DMS 273 (cell line): ENCODE measurements around the gene PCBP3.
"Not testable (repeated sequence)": the region's sequence is repeated elsewhere in the genome, so short reads cannot be mapped to it uniquely, and the experiment has no call there.

Experiments used
- DNase-seq: peaks from one replicate; lab custom pipeline; 2025; ENCODE audit not compliant: unreplicated experiment; lab: John Stamatoyannopoulos, UW

PCBP3 gene

GRCh38 chr21:45643021-45643980, at the start of gene PCBP3:
PCBP3 (plus strand) TSS chr21:45643725; CDS start chr21:45850086, 206,361 bp downstream.
- DNase-seq, result peak; percentile 99

GRCh38 chr21:45594721-45595489, 48.6 kb upstream of the PCBP3 start:
- DNase-seq, result no peak

- DNase-seq, result no peak
These were observed 47.8 kb upstream of the PCBP3 start for GRCh38 chr21:45595574-45596295.

- peak; percentile 80 for DNase-seq
These were observed 46.7 kb upstream of the PCBP3 start for GRCh38 chr21:45596704-45597318.

GRCh38 chr21:45598109-45598508, 45.4 kb upstream of the PCBP3 start:
- no peak for DNase-seq

GRCh38 chr21:45598666-45599065, 44.9 kb upstream of the PCBP3 start:
- no peak for DNase-seq

- DNase-seq, result no peak
These were observed 44.4 kb upstream of the PCBP3 start for GRCh38 chr21:45599146-45599581.

- no peak for DNase-seq
These were observed 43.3 kb upstream of the PCBP3 start for GRCh38 chr21:45600248-45600647.

- no peak for DNase-seq
These were observed 42.0 kb upstream of the PCBP3 start for GRCh38 chr21:45601551-45601950.

GRCh38 chr21:45602106-45602505, 41.4 kb upstream of the PCBP3 start:
- no peak for DNase-seq

- DNase-seq, result no peak
These were observed 40.0 kb upstream of the PCBP3 start for GRCh38 chr21:45603481-45603880.

- not testable (repeated sequence) for DNase-seq
These were observed 38.8 kb upstream of the PCBP3 start for GRCh38 chr21:45604681-45605080.

- no peak for DNase-seq
These were observed 36.3 kb upstream of the PCBP3 start for GRCh38 chr21:45607021-45607908.

GRCh38 chr21:45607909-45608295, 35.6 kb upstream of the PCBP3 start:
- DNase-seq, result no peak

GRCh38 chr21:45608747-45609470, 34.6 kb upstream of the PCBP3 start:
- DNase-seq, result peak; percentile 40

GRCh38 chr21:45609616-45610015, 33.9 kb upstream of the PCBP3 start:
- not testable (repeated sequence) for DNase-seq

GRCh38 chr21:45611296-45611695, 32.2 kb upstream of the PCBP3 start:
- DNase-seq, result no peak

GRCh38 chr21:45611939-45612664, 31.4 kb upstream of the PCBP3 start:
- DNase-seq, result peak; percentile 84
